ENCODE measurements around the gene PDZRN3. TPM values are rescaled to one million over a fixed set of nuclear protein-coding genes. Genes with fewer than 3 reads are reported as not detected.

PDZRN3 gene
- total RNA-seq, 1 donor from 2014 or later = 28.7 TPM

DNA sequence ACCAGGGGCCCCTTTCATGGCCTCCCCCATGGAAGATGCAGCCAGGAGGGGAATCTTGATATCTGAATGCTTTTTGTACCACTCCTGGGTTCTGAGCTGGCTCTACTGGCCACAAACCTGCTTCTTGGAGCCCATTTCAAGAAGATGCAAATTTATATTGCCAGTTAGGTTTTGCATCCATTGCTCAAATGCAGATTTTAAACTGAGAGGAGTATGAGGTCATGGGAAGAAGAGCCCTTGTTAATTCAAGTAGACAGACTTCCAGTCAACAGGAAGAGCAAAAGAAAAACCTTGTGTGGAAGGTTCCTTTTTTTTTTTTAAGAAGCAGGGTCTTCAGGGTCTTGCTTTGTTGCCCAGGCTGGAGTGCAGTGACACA lies 133.5 kb downstream of the PDZRN3 start:
- TF ChIP-seq, protein P1, sequence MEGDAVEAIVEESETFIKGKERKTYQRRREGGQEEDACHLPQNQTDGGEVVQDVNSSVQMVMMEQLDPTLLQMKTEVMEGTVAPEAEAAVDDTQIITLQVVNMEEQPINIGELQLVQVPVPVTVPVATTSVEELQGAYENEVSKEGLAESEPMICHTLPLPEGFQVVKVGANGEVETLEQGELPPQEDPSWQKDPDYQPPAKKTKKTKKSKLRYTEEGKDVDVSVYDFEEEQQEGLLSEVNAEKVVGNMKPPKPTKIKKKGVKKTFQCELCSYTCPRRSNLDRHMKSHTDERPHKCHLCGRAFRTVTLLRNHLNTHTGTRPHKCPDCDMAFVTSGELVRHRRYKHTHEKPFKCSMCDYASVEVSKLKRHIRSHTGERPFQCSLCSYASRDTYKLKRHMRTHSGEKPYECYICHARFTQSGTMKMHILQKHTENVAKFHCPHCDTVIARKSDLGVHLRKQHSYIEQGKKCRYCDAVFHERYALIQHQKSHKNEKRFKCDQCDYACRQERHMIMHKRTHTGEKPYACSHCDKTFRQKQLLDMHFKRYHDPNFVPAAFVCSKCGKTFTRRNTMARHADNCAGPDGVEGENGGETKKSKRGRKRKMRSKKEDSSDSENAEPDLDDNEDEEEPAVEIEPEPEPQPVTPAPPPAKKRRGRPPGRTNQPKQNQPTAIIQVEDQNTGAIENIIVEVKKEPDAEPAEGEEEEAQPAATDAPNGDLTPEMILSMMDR (IDR thresholded peaks at IDR 0.05; ENCODE audit: unreplicated experiment) = no peak
- H3K4me1 Mint-ChIP-seq (ENCODE audit: low read depth) = peaks cover 13% of the 10 kb centered on the region
- DNase-seq (ENCODE audit: low spot score, unreplicated experiment) = no peak

DNA sequence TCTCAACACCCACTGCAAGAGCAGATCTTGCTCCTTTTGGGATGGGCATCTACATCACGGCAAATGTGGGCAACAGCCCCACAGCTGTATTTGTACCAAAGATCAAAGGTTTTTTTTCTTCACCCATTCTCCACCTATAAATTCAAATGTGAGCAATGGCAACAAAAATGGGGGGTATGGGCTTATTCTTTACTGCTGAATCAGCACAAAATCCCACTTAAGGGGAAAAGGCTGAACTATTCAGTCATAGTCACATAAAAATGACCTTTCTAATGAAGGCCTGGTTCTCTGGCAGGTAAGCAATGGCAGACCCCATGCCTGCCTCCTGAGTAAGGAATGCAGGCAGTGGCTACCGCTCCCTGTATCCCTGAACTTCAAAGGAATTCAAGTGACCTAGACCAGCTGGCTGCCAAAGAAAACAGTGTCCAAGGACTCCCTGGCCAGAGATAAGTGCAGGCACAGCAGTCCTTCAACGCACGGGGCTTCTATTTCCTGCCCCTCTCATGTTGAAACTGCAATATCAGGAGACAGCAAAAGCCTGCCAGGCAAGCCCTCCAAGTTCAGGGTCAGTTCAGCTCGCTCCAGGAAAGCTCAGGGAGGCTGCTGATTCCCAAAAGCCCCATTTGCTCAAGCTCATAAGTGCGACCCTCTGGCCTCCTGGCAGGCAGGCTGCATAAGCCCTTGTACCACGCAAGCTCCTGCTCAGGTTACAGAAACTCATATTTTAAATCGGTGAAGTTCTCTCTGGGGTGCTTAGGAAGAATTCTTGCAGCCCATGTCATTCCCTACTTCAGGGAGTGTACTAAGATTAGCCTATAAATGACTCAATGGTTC lies 134.1 kb downstream of the PDZRN3 start:
- Mint-ChIP-seq H3K27me3 (no peaks in the 10 kb centered on the region), H3K4me3 (ENCODE audit: low read depth) (no peak overlapping the region), H3K4me1 (ENCODE audit: low read depth) (peaks cover 19% of the 10 kb centered on the region), H3K9me3 (ENCODE audit: low read depth) (no peaks in the 10 kb centered on the region), H3K27ac (peak overlapping the region; percentile 50), H3K36me3 (ENCODE audit: insufficient read depth) (no peaks in the 10 kb centered on the region)
- no peak for DNase-seq (ENCODE audit: low spot score, unreplicated experiment)
- TF ChIP-seq, protein P1 (IDR thresholded peaks at IDR 0.05; ENCODE audit: unreplicated experiment) = no peak

More for the DNA sequence above, 133.5 kb downstream of the PDZRN3 start:
- H3K9me3 Mint-ChIP-seq (ENCODE audit: low read depth) = no peaks in the 10 kb centered on the region
- H3K4me3 Mint-ChIP-seq (ENCODE audit: low read depth) = no peak overlapping the region
- no peaks in the 10 kb centered on the region for H3K36me3 Mint-ChIP-seq (ENCODE audit: insufficient read depth)
- H3K27me3 Mint-ChIP-seq = no peaks in the 10 kb centered on the region
- H3K27ac Mint-ChIP-seq = peak overlapping the region; percentile 50

DNA sequence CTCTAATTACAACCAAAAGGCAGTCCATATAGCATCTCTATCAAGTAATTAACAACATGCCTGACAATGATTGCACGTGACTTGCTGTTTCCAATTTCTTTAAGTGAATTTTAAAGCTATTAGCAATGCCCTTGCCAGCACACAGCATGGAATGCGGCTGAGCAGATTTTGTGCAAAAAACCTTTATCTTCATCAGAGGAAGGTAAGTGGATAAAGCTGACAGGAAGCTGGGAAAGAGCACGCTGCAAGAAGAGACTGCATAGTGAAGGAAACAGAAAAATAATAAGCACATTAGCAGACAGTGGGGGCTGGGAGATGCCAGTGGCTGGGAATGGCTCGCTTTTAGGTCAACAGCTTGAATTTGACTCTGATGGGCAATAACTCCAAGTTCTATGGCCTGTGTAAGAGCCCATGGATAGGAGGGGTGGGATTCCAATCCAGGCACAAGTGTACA lies 138.8 kb downstream of the PDZRN3 start:
- no peak for DNase-seq (ENCODE audit: low spot score, unreplicated experiment)
- peaks cover 11% of the 10 kb centered on the region for H3K27me3 Mint-ChIP-seq
- no peak overlapping the region for H3K27ac Mint-ChIP-seq
- H3K9me3 Mint-ChIP-seq (ENCODE audit: low read depth) = no peaks in the 10 kb centered on the region
- no peak overlapping the region for H3K4me3 Mint-ChIP-seq (ENCODE audit: low read depth)
- no peaks in the 10 kb centered on the region for H3K36me3 Mint-ChIP-seq (ENCODE audit: insufficient read depth)
- peaks cover 19% of the 10 kb centered on the region for H3K4me1 Mint-ChIP-seq (ENCODE audit: low read depth)
- TF ChIP-seq, protein P1 (IDR thresholded peaks at IDR 0.05; ENCODE audit: unreplicated experiment) = no peak

- TF ChIP-seq, protein P1 (IDR thresholded peaks at IDR 0.05; ENCODE audit: unreplicated experiment) = no peak
- H3K27me3 Mint-ChIP-seq = peaks cover 13% of the 10 kb centered on the region
- DNase-seq (ENCODE audit: low spot score, unreplicated experiment) = no peak
- H3K36me3 Mint-ChIP-seq (ENCODE audit: insufficient read depth) = no peaks in the 10 kb centered on the region
- no peak overlapping the region for H3K4me3 Mint-ChIP-seq (ENCODE audit: low read depth)
- no peak overlapping the region for H3K27ac Mint-ChIP-seq
- peaks cover 12% of the 10 kb centered on the region for H3K4me1 Mint-ChIP-seq (ENCODE audit: low read depth)
- H3K9me3 Mint-ChIP-seq (ENCODE audit: low read depth) = no peaks in the 10 kb centered on the region
These were observed 140.0 kb downstream of the PDZRN3 start for GRCh38 chr3:73484656-73485248.

GRCh38 chr3:73481888-73482287 lies 142.9 kb downstream of the PDZRN3 start:
- peaks cover 13% of the 10 kb centered on the region for H3K27me3 Mint-ChIP-seq
- H3K27ac Mint-ChIP-seq = no peak overlapping the region
- TF ChIP-seq, protein P1 (IDR thresholded peaks at IDR 0.05; ENCODE audit: unreplicated experiment) = no peak
- H3K9me3 Mint-ChIP-seq (ENCODE audit: low read depth) = peaks cover 5% of the 10 kb centered on the region
- no peak overlapping the region for H3K4me3 Mint-ChIP-seq (ENCODE audit: low read depth)
- H3K36me3 Mint-ChIP-seq (ENCODE audit: insufficient read depth) = peaks cover 2% of the 10 kb centered on the region
- H3K4me1 Mint-ChIP-seq (ENCODE audit: low read depth) = peaks cover 12% of the 10 kb centered on the region
- DNase-seq (ENCODE audit: low spot score, unreplicated experiment) = no peak

All from progenitor cell of endocrine pancreas (in vitro differentiated cells).